Measurements from ENCODE around the gene FGGY. TPM values are rescaled to one million over a fixed set of nuclear protein-coding genes. Genes with fewer than 3 reads are reported as not detected.

Gene FGGY
- total and polyA plus RNA-seq, 2 donors (not counting 1 experiment from before 2014, with no cell fraction given): 6.1 to 38.5 TPM

DNA sequence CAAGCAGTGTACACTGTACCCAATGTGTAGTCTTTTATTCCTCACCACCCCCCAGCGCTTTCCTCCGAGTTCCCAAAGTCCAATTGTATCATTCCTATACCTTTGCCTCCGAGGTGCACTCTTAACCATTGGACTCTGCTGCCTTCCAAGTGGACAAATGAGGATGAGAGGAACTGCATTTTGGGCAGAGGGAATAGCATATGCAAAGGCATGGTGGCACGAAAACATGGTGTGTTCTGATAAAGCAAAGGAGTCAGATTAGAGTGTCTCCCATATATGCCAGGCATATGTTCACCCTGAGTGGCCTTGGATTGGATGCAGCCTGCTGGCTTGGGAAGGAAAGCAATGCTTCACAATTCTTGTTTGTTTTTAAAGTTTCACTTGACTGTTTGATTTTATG lies 25.5 kb downstream of the FGGY start:
- Histone ChIP-seq H3K4me1 (ENCODE audit: control insufficient read depth in 2 of 2, insufficient read depth in 2 of 2, low read length in 2 of 2) (no peaks in the 10 kb centered on the region), H3K4me2 (replicated peaks; ENCODE audit: low read depth, low read length, poor library complexity, severe bottlenecking) (no peak overlapping the region), H3K79me2 (ENCODE audit: control insufficient read depth, insufficient read depth, low read length) (no peaks in the 10 kb centered on the region), H3K9ac (ENCODE audit: low read length) (no peak overlapping the region), H3K27ac (ENCODE audit: low read length in 2 of 2) (no peak overlapping the region), H3K27me3 (replicated peaks in 1 of 4; ENCODE audit: control extremely low read depth in 1 of 4, control insufficient read depth in 3 of 4, insufficient read depth in 4 of 4, low read length in 3 of 4) (no peaks in the 10 kb centered on the region), H3K36me3 (replicated peaks in 1 of 2; ENCODE audit: control extremely low read depth in 1 of 2, control insufficient read depth in 1 of 2, extremely low read depth in 1 of 2, insufficient read depth in 2 of 2, low read length in 1 of 2) (peaks cover 1 to 2% of the 10 kb centered on the region in 2 experiments), H2AFZ (ENCODE audit: insufficient read depth, low read depth, low read length, poor library complexity, severe bottlenecking) (no peak overlapping the region), H4K20me1 (ENCODE audit: control insufficient read depth, insufficient read depth, low read length, poor library complexity, severe bottlenecking) (no peaks in the 10 kb centered on the region), H3K9me3 (ENCODE audit: control extremely low read depth in 1 of 3, control insufficient read depth in 2 of 3, insufficient read depth in 1 of 3, low read length in 2 of 3) (peaks cover 0 to 4% (median 0%) of the 10 kb centered on the region in 3 donors), H3K4me3 (ENCODE audit: control extremely low read depth in 1 of 5, extremely low read depth in 1 of 5, insufficient read depth in 1 of 5, low read depth in 2 of 5, low read length in 4 of 5) (no peak overlapping the region)
- Mint-ChIP-seq H3K27me3 (no peaks in the 10 kb centered on the region), H3K9me3 (ENCODE audit: insufficient read depth) (no peaks in the 10 kb centered on the region), H3K4me1 (peaks cover under 1% of the 10 kb centered on the region), H3K27ac (no peak overlapping the region), H3K4me3 (no peak overlapping the region)
- intact Hi-C loops (cut with micrococcal nuclease): no loop called here
- no peak for DNase-seq
- ChIA-PET POLR2A (no interaction called here), CTCF (no interaction called here)
- 100% methylated on average over 1 of the region's 4 CpGs for WGBS (ENCODE audit: insufficient coverage)
- no peak for TF ChIP-seq EZH2 (IDR thresholded peaks at IDR 0.05; ENCODE audit: borderline replicate concordance, insufficient read depth, low read depth, low read length, poor library complexity, severe bottlenecking)
- TF ChIP-seq, protein P1, sequence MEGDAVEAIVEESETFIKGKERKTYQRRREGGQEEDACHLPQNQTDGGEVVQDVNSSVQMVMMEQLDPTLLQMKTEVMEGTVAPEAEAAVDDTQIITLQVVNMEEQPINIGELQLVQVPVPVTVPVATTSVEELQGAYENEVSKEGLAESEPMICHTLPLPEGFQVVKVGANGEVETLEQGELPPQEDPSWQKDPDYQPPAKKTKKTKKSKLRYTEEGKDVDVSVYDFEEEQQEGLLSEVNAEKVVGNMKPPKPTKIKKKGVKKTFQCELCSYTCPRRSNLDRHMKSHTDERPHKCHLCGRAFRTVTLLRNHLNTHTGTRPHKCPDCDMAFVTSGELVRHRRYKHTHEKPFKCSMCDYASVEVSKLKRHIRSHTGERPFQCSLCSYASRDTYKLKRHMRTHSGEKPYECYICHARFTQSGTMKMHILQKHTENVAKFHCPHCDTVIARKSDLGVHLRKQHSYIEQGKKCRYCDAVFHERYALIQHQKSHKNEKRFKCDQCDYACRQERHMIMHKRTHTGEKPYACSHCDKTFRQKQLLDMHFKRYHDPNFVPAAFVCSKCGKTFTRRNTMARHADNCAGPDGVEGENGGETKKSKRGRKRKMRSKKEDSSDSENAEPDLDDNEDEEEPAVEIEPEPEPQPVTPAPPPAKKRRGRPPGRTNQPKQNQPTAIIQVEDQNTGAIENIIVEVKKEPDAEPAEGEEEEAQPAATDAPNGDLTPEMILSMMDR (IDR thresholded peaks at IDR 0.05): no peak
- ATAC-seq (ENCODE audit: low read depth): no peak

DNA sequence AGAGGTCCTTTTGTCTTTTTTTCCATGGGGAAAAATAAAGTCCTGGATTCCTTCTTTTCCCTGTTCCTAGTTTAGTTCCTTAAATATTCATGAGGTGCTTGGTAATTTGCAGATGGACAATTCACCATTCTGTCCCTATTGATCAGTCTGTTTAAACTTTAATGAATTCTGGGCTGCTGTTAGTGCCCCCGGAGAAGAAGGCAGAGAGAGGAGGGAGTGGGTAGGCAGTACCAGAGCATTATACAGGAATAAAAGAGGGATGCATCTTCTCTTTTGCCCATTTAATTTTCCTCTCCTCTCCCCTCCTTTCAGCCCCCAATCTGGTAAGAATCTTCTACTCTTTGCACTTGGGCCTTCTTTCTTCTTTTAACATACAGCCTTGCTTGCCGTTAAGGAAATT lies 25.9 kb downstream of the FGGY start:
- DNase-seq (no peak), ATAC-seq (ENCODE audit: low read depth) (no peak)
- no peak overlapping the region for H2AFZ ChIP-seq (ENCODE audit: insufficient read depth, low read depth, low read length, poor library complexity, severe bottlenecking)
- no peak overlapping the region for H3K4me3 Mint-ChIP-seq
- WGBS (ENCODE audit: insufficient coverage): no CpG with 5 or more reads among the region's 2 CpGs
- no peaks in the 10 kb centered on the region for H4K20me1 ChIP-seq (ENCODE audit: control insufficient read depth, insufficient read depth, low read length, poor library complexity, severe bottlenecking)
- H3K9me3 Mint-ChIP-seq (ENCODE audit: insufficient read depth): no peaks in the 10 kb centered on the region
- H3K27me3 Mint-ChIP-seq: no peaks in the 10 kb centered on the region
- TF ChIP-seq EZH2 (IDR thresholded peaks at IDR 0.05; ENCODE audit: borderline replicate concordance, insufficient read depth, low read depth, low read length, poor library complexity, severe bottlenecking): no peak
- H3K4me1 ChIP-seq (ENCODE audit: control insufficient read depth in 2 of 2, insufficient read depth in 2 of 2, low read length in 2 of 2): no peaks in the 10 kb centered on the region
- H3K79me2 ChIP-seq (ENCODE audit: control insufficient read depth, insufficient read depth, low read length): no peaks in the 10 kb centered on the region
- H3K27ac ChIP-seq (ENCODE audit: low read length in 2 of 2): no peak overlapping the region
- H3K27me3 ChIP-seq (replicated peaks in 1 of 4; ENCODE audit: control extremely low read depth in 1 of 4, control insufficient read depth in 3 of 4, insufficient read depth in 4 of 4, low read length in 3 of 4): no peaks in the 10 kb centered on the region
- peaks cover 1 to 2% of the 10 kb centered on the region in 2 experiments for H3K36me3 ChIP-seq (replicated peaks in 1 of 2; ENCODE audit: control extremely low read depth in 1 of 2, control insufficient read depth in 1 of 2, extremely low read depth in 1 of 2, insufficient read depth in 2 of 2, low read length in 1 of 2)
- ChIA-PET POLR2A (no interaction called here), CTCF (no interaction called here)
- H3K9ac ChIP-seq (ENCODE audit: low read length): no peak overlapping the region
- H3K9me3 ChIP-seq (ENCODE audit: control extremely low read depth in 1 of 3, control insufficient read depth in 2 of 3, insufficient read depth in 1 of 3, low read length in 2 of 3): peaks cover 0 to 4% (median 0%) of the 10 kb centered on the region in 3 donors
- H3K27ac Mint-ChIP-seq: no peak overlapping the region
- no peaks in the 10 kb centered on the region for H3K4me1 Mint-ChIP-seq
- H3K4me3 ChIP-seq (ENCODE audit: control extremely low read depth in 1 of 5, extremely low read depth in 1 of 5, insufficient read depth in 1 of 5, low read depth in 2 of 5, low read length in 4 of 5): no peak overlapping the region
- H3K4me2 ChIP-seq (replicated peaks; ENCODE audit: low read depth, low read length, poor library complexity, severe bottlenecking): no peak overlapping the region
- intact Hi-C loops (cut with micrococcal nuclease): no loop called here
